Endothelial cell of umbilical vein (primary cell): Measurements from ENCODE around the gene ALDH7A1. TPM values are rescaled to one million over a fixed set of nuclear protein-coding genes. Genes with fewer than 3 reads are reported as not detected.

Experiments used
- BruUV-seq: library from RNA; stranded (reverse); fragments of 400-500 nt; replicated peaks from 2 replicates; lab custom pipeline; 2021; lab: Mats Ljungman, UMichigan
- CTCF ChIA-PET: fragments of 300-600, 350-600 bp; sonication (Branson Sonifier 250); formaldehyde crosslinking; loops from one replicate; lab custom pipeline; 2021; ENCODE audit warnings: antibody characterized with exemption, inconsistent platforms; lab: Charles Lee
- POLR2A ChIA-PET: fragments of 300-600, 350-600 bp; sonication (Branson Sonifier 250); formaldehyde crosslinking; loops from one replicate; lab custom pipeline; 2021; ENCODE audit warnings: antibody characterized with exemption, inconsistent platforms; lab: Charles Lee
- DNase-seq: peaks from one replicate; pipeline ENCODE4 v3.0.0-alpha.2; 2011; ENCODE audit warnings: low read depth, low spot score
- FAIRE-seq: peaks from 2 replicates; lab custom pipeline; 2011; peaks lifted over from hg19 to GRCh38; lab: Jason Lieb, UNC
- H2AFZ ChIP-seq: 2 replicates; pipeline ENCODE4 v1.6.0; 2012; ENCODE audit warnings: low read depth, low read length, control low read depth, inconsistent platforms
- H3K27ac ChIP-seq: 2 replicates; pipeline ENCODE4 v1.5.1; 2011; ENCODE audit warnings: low read depth, mild to moderate bottlenecking, control low read depth, low read length, moderate library complexity; ENCODE audit not compliant: insufficient read depth
- H3K27me3 ChIP-seq, 2 experiments: 2 replicates each; pipeline versions ENCODE4 v1.6.0 to v1.6.1; 2011; ENCODE audit warnings: low read length in 2 of 2, mixed read lengths in 1 of 2; ENCODE audit not compliant: control insufficient read depth in 2 of 2, insufficient read depth in 2 of 2
- H3K36me3 ChIP-seq, 2 experiments: 2 replicates in 1 of 2; 3 replicates in 1 of 2; pipeline ENCODE4 v1.5.1; 2011; ENCODE audit warnings: low read length in 2 of 2, mild to moderate bottlenecking in 1 of 2, moderate library complexity in 1 of 2; ENCODE audit not compliant: control insufficient read depth in 2 of 2, insufficient read depth in 2 of 2; ENCODE audit errors: extremely low read depth in 1 of 2
- H3K4me1 ChIP-seq: 3 replicates; pipeline ENCODE4 v1.5.1; 2011; ENCODE audit warnings: mild to moderate bottlenecking, low read length; ENCODE audit not compliant: control insufficient read depth, insufficient read depth; ENCODE audit errors: extremely low read depth
- H3K4me2 ChIP-seq: 2 replicates; pipeline ENCODE4 v1.6.1; 2011; ENCODE audit warnings: low read length, control low read depth, mixed read lengths; ENCODE audit not compliant: insufficient read depth
- H3K4me3 ChIP-seq, 3 experiments: fragments of 200-600 bp in 1 of 3; sonication (generic), shearing (Covaris generic) in 1 of 3; replicated peaks in 1 of 3; 2 replicates each; pipeline ENCODE4 v1.5.1; 2011 to 2016; ENCODE audit warnings: control low read depth in 3 of 3, low read length in 3 of 3, mild to moderate bottlenecking in 2 of 3, inconsistent platforms in 1 of 3, low read depth in 1 of 3, moderate library complexity in 1 of 3; ENCODE audit not compliant: insufficient read depth in 1 of 3
- H3K79me2 ChIP-seq: 2 replicates; pipeline ENCODE4 v1.6.0; 2012; ENCODE audit warnings: low read length, inconsistent platforms; ENCODE audit not compliant: control insufficient read depth, insufficient read depth
- H3K9ac ChIP-seq: replicated peaks from 2 replicates; pipeline ENCODE3; 2011; ENCODE audit warnings: low read length, control low read depth; ENCODE audit not compliant: insufficient read depth; ENCODE audit errors: extremely low read depth
- H3K9me1 ChIP-seq: replicated peaks from 3 replicates; pipeline ENCODE4 v1.6.0; 2011; ENCODE audit warnings: mild to moderate bottlenecking, low read length; ENCODE audit not compliant: control insufficient read depth, insufficient read depth; ENCODE audit errors: extremely low read depth
- H3K9me3 ChIP-seq: replicated peaks from 2 replicates; pipeline ENCODE4 v1.5.1; 2012; ENCODE audit warnings: low read length, inconsistent platforms; ENCODE audit not compliant: control insufficient read depth, insufficient read depth
- H4K20me1 ChIP-seq: replicated peaks from 2 replicates; pipeline ENCODE3; 2011; ENCODE audit warnings: mild to moderate bottlenecking, low read length; ENCODE audit not compliant: control insufficient read depth, insufficient read depth; ENCODE audit errors: extremely low read depth
- CTCF ChIP-seq, 2 donors: IDR thresholded peaks; 1 replicate in 1 of 2; 2 replicates in 1 of 2; pipeline ENCODE4 v1.5.1; 2011; ENCODE audit warnings: low read length in 2 of 2, mild to moderate bottlenecking in 2 of 2, moderate library complexity in 2 of 2, control low read depth in 1 of 2, inconsistent platforms in 1 of 2, low read depth in 1 of 2; ENCODE audit not compliant: insufficient read depth in 1 of 2; ENCODE audit errors: extremely low read depth in 1 of 2
- EZH2 ChIP-seq: IDR thresholded peaks from 2 replicates; pipeline ENCODE4 v1.6.1; 2012; ENCODE audit warnings: borderline replicate concordance, low read depth, mild to moderate bottlenecking, moderate library complexity, low read length, inconsistent platforms; ENCODE audit not compliant: severe bottlenecking
- FOS ChIP-seq: IDR thresholded peaks from 2 replicates; pipeline ENCODE4 v1.6.1; 2011; ENCODE audit warnings: mild to moderate bottlenecking, low read length, moderate library complexity, borderline replicate concordance; ENCODE audit not compliant: insufficient read depth
- GATA2 ChIP-seq: IDR thresholded peaks from 2 replicates; pipeline ENCODE4 v1.7.0; 2011; ENCODE audit warnings: low read depth, mild to moderate bottlenecking, moderate library complexity, mixed read lengths, low read length; ENCODE audit not compliant: insufficient read length, insufficient read depth
- JUN ChIP-seq: IDR thresholded peaks from 2 replicates; pipeline ENCODE4 v1.6.1; 2011; ENCODE audit warnings: borderline replicate concordance, low read depth; ENCODE audit not compliant: insufficient read length, insufficient read depth
- MAX ChIP-seq: IDR thresholded peaks from 2 replicates; pipeline ENCODE4 v1.6.1; 2011; ENCODE audit not compliant: insufficient read depth, insufficient read length
- MYC ChIP-seq: IDR thresholded peaks from one replicate; pipeline ENCODE4 v1.6.1; 2011; ENCODE audit warnings: mild to moderate bottlenecking, low read depth, low read length
- POLR2A ChIP-seq: IDR thresholded peaks from 2 replicates; pipeline ENCODE4 v1.6.1; 2012; ENCODE audit warnings: low read depth, mild to moderate bottlenecking, control low read depth, low read length
- POLR2AphosphoS5 ChIP-seq: IDR thresholded peaks from 2 replicates; pipeline ENCODE4 v1.6.1; 2012; ENCODE audit warnings: low read depth, mild to moderate bottlenecking, control low read depth, low read length, moderate library complexity; ENCODE audit not compliant: insufficient read depth
- dilution Hi-C: fragments of 300-500 bp; cut with MboI; formaldehyde crosslinking; loops from one replicate; pipeline ENCODE4 v1.15.0; 2019; ENCODE audit warnings: low sequenced_read_pairs; ENCODE audit not compliant: extremely low pct_ligation_motif_present
- intact Hi-C: fragments of 100-400 bp; cut with micrococcal nuclease; formaldehyde crosslinking; loops from one replicate; pipeline ENCODE4 v1.10.0; 2022
- polyA plus RNA-seq, 4 experiments: library from polyadenylated mRNA; depleted of rRNA in 3 of 4; stranded (reverse) in 3 of 4; unstranded in 1 of 4; fragments of >200 nt; gene quantifications; 2 replicates each; pipeline versions ENCODE4 v1.2.1 to v1.2.3, GENCODE V29; 2011 to 2012; ENCODE audit warnings: missing spikeins in 1 of 4
- total RNA-seq: library from RNA; stranded (reverse); gene quantifications from 2 replicates; pipeline ENCODE4 v1.2.3, GENCODE V29; 2021

The ALDH7A1 gene
- total and polyA plus RNA-seq, 2 donors (not counting 3 experiments of a cell fraction or from before 2014, with no cell fraction given) = 43.6 to 103 TPM

DNA sequence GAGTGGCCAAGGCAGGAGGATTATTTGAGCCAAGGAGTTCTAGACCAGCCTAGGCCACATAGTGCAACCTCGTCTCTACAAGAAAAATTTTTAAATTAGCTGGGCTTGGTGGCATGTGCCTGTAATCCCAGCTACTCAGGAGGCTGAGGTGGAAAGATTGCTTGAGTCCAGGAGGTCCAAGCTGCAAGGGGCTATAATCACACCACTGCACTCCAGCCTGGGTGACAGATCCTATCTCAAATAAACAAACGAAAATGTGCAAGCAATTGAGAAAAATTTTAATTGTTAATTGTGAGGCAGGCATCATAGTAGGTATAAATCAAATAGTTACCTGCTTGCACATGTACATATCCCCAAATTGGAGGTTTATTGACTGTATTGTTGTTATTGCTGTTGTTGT lies 15.3 kb downstream of the ALDH7A1 start:
- Histone ChIP-seq H3K9me3 (no peaks in the 10 kb centered on the region), H2AFZ (no peak overlapping the region), H3K79me2 (no peaks in the 10 kb centered on the region), H3K27me3 (no peaks in the 10 kb centered on the region), H3K4me3 (no peak overlapping the region), H3K27ac (no peak overlapping the region), H3K9ac (no peak overlapping the region), H3K4me2 (no peak overlapping the region), H3K4me1 (no peaks in the 10 kb centered on the region), H3K9me1 (no peaks in the 10 kb centered on the region), H4K20me1 (no peaks in the 10 kb centered on the region), H3K36me3 (peaks cover 2 to 3% of the 10 kb centered on the region in 2 experiments)
- no peak for TF ChIP-seq FOS
- no peak for TF ChIP-seq POLR2A
- TF ChIP-seq MAX = no peak
- TF ChIP-seq POLR2AphosphoS5 = no peak
- TF ChIP-seq EZH2 = no peak
- TF ChIP-seq MYC = no peak
- no peak for TF ChIP-seq CTCF (IDR thresholded peaks at IDR 0.05; ENCODE audit: extremely low read depth in 1 of 2, insufficient read depth in 1 of 2, low read depth in 1 of 2, low read length in 2 of 2)
- TF ChIP-seq GATA2 = no peak
- TF ChIP-seq JUN = no peak
- no peak for FAIRE-seq
- CTCF ChIA-PET = interaction anchor here (0.6 kb wide), 1 partner anchor 979 kb away, joined by 4 read pairs; no protein-coding TSS in a partner anchor
- intact Hi-C loops = no loop called here
- POLR2A ChIA-PET = no interaction called here
- no TSS peak for BruUV-seq
- DNase-seq = no peak
- dilution Hi-C loops = no loop called here
